PFSK-1 (cell line): ENCODE data around the gene SEMA4F.

ENCODE experiments used
- POLR2AphosphoS5 ChIP-seq: IDR thresholded peaks from 2 replicates; pipeline ENCODE4 v1.6.1; 2012; ENCODE audit warnings: low read depth, mild to moderate bottlenecking, control low read depth, low read length, moderate library complexity
- SIN3A ChIP-seq: IDR thresholded peaks from 2 replicates; pipeline ENCODE4 v1.6.1; 2012; ENCODE audit warnings: mild to moderate bottlenecking, low read length, moderate library complexity, borderline replicate concordance; ENCODE audit not compliant: insufficient read depth

DNA sequence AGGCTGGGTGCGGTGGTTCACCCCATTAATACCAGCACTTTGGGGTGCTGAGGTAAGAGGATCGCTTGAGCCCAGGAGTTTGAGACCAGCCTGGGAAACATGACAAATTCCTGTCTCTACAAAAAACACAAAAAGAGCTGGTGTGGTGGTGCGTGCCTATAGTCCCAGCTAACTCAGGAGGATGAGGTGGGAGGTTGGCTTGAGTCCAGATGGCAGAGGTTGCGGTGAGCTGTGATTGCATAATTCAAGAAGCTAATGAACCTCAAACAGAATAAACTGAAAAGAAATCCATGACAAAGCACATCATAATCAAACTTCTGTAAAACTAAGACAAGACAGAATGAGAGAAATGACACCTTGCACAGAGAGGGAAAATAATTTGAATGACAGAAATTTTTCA, 54.8 kb downstream of the SEMA4F start:
- TF ChIP-seq SIN3A: no peak
- TF ChIP-seq POLR2AphosphoS5: no peak
